Measurements from ENCODE around the gene NPC2. TPM values are rescaled to one million over a fixed set of nuclear protein-coding genes. Genes with fewer than 3 reads are reported as not detected.

NPC2 gene
- polyA plus RNA-seq, 1 donor from 2014 or later, result 46.8 TPM

DNA sequence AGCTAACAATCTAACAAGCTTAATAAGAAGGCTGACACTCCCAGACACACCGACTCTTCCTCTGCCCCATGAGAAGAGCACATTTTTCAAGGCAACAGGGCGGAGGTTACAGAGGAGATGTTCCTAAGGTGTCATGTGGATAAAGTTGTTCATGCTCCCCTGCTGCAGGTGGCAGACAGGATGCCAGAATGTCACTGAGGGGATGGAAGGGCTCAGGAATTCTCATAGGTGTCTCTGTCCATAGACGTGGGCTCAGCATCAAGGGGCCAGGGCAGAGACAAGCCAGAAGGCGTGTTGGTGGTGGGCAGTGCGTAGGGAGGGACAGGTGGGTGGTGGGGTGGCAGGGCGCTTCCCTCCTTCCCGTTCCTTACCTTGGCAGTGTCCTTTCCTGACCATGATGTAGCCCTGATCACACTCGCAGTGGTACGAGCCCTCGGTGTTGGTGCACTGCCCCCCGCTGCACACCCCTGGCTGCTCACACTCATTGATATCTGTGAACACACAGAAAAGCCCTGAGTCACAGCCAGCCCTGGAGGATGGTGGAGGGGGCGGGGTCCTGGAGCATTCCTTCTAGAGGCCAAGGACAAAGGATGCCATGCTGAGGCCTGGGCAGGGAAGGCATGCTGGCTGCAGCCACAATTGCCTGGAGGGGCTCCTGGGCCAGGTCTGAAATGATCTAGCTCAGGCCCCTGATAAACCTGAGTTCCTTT lies 23.5 kb upstream of the NPC2 start:
- Histone ChIP-seq H3K27ac (ENCODE audit: low read length) (no peak overlapping the region), H3K9me3 (ENCODE audit: low read length) (no peaks in the 10 kb centered on the region), H3K36me3 (ENCODE audit: insufficient read depth, low read length) (no peaks in the 10 kb centered on the region), H3K27me3 (ENCODE audit: insufficient read depth, low read depth, low read length) (no peaks in the 10 kb centered on the region), H4K20me1 (ENCODE audit: insufficient read depth) (no peaks in the 10 kb centered on the region), H3K9me2 (ENCODE audit: insufficient read depth, low read length) (no peaks in the 10 kb centered on the region), H2AFZ (ENCODE audit: low read depth, low read length) (no peak overlapping the region), H3K9ac (ENCODE audit: low read length) (no peak overlapping the region), H3F3A (ENCODE audit: insufficient read depth, low read length, poor library complexity, severe bottlenecking) (no peaks in the 10 kb centered on the region), H3K79me2 (replicated peaks; ENCODE audit: insufficient read depth, low read length) (no peaks in the 10 kb centered on the region), H3K4me2 (ENCODE audit: low read length) (no peak overlapping the region), H3K4me3 (ENCODE audit: low read length) (no peak overlapping the region)
- no peak for TF ChIP-seq TAF1 (IDR thresholded peaks at IDR 0.05; ENCODE audit: low read depth)
- TF ChIP-seq EP300 (conservative IDR thresholded peaks at IDR 0.05; ENCODE audit: poor library complexity, severe bottlenecking), result no peak
- TF ChIP-seq SMC3 (conservative IDR thresholded peaks at IDR 0.05; ENCODE audit: poor library complexity), result no peak
- no peak for TF ChIP-seq MXI1 (conservative IDR thresholded peaks at IDR 0.05; ENCODE audit: poor library complexity, severe bottlenecking)
- TF ChIP-seq, protein P1, sequence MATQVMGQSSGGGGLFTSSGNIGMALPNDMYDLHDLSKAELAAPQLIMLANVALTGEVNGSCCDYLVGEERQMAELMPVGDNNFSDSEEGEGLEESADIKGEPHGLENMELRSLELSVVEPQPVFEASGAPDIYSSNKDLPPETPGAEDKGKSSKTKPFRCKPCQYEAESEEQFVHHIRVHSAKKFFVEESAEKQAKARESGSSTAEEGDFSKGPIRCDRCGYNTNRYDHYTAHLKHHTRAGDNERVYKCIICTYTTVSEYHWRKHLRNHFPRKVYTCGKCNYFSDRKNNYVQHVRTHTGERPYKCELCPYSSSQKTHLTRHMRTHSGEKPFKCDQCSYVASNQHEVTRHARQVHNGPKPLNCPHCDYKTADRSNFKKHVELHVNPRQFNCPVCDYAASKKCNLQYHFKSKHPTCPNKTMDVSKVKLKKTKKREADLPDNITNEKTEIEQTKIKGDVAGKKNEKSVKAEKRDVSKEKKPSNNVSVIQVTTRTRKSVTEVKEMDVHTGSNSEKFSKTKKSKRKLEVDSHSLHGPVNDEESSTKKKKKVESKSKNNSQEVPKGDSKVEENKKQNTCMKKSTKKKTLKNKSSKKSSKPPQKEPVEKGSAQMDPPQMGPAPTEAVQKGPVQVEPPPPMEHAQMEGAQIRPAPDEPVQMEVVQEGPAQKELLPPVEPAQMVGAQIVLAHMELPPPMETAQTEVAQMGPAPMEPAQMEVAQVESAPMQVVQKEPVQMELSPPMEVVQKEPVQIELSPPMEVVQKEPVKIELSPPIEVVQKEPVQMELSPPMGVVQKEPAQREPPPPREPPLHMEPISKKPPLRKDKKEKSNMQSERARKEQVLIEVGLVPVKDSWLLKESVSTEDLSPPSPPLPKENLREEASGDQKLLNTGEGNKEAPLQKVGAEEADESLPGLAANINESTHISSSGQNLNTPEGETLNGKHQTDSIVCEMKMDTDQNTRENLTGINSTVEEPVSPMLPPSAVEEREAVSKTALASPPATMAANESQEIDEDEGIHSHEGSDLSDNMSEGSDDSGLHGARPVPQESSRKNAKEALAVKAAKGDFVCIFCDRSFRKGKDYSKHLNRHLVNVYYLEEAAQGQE (IDR thresholded peaks at IDR 0.05; ENCODE audit: borderline replicate concordance), result no peak
- no peak for TF ChIP-seq EZH2 (IDR thresholded peaks at IDR 0.05; ENCODE audit: borderline replicate concordance, insufficient read depth, low read length, poor library complexity, severe bottlenecking)
- no peak for TF ChIP-seq POLR2AphosphoS5 (IDR thresholded peaks at IDR 0.05)
- TF ChIP-seq, protein P2, sequence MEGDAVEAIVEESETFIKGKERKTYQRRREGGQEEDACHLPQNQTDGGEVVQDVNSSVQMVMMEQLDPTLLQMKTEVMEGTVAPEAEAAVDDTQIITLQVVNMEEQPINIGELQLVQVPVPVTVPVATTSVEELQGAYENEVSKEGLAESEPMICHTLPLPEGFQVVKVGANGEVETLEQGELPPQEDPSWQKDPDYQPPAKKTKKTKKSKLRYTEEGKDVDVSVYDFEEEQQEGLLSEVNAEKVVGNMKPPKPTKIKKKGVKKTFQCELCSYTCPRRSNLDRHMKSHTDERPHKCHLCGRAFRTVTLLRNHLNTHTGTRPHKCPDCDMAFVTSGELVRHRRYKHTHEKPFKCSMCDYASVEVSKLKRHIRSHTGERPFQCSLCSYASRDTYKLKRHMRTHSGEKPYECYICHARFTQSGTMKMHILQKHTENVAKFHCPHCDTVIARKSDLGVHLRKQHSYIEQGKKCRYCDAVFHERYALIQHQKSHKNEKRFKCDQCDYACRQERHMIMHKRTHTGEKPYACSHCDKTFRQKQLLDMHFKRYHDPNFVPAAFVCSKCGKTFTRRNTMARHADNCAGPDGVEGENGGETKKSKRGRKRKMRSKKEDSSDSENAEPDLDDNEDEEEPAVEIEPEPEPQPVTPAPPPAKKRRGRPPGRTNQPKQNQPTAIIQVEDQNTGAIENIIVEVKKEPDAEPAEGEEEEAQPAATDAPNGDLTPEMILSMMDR (IDR thresholded peaks at IDR 0.05; ENCODE audit: poor library complexity, severe bottlenecking), result no peak
- TF ChIP-seq RAD21 (conservative IDR thresholded peaks at IDR 0.05), result no peak

DNA sequence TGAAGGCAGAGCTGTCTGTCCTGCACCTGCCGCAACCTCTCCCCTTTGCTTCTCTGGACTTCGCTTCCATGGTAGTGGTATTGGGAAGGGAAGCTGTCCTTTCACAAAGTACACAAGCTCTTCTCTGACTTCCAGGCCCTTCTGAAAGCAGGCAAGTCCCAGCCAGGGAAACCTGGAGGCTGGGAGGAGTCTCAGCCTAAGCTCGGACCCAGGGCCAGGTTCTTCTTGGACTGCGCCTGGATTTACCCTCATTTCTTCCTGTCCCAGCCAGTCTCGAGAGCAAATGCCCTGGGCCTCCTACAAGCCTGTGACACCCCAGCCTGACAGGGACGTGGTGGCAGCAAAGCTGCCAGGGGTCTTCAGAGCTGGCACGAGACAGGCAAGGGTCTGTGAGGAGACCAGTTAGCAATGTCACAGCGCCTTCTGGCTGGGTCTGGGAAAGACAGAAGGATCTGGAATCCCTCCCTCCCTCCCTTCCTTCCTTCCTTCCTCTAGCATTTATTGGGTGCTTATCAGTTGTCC lies 22.8 kb upstream of the NPC2 start:
- no peak overlapping the region for H3K9ac ChIP-seq (ENCODE audit: low read length)
- H3K4me2 ChIP-seq (ENCODE audit: low read length), result no peak overlapping the region
- no peak overlapping the region for H2AFZ ChIP-seq (ENCODE audit: low read depth, low read length)
- H3K79me2 ChIP-seq (replicated peaks; ENCODE audit: insufficient read depth, low read length), result no peaks in the 10 kb centered on the region
- TF ChIP-seq SMC3 (conservative IDR thresholded peaks at IDR 0.05; ENCODE audit: poor library complexity) (no peak), EP300 (conservative IDR thresholded peaks at IDR 0.05; ENCODE audit: poor library complexity, severe bottlenecking) (no peak), MXI1 (conservative IDR thresholded peaks at IDR 0.05; ENCODE audit: poor library complexity, severe bottlenecking) (no peak), POLR2AphosphoS5 (IDR thresholded peaks at IDR 0.05) (no peak)
- TF ChIP-seq, protein P1 (IDR thresholded peaks at IDR 0.05; ENCODE audit: borderline replicate concordance), result no peak
- H3K27ac ChIP-seq (ENCODE audit: low read length), result no peak overlapping the region
- H3K9me2 ChIP-seq (ENCODE audit: insufficient read depth, low read length), result no peaks in the 10 kb centered on the region
- no peaks in the 10 kb centered on the region for H3K36me3 ChIP-seq (ENCODE audit: insufficient read depth, low read length)
- no peak overlapping the region for H3K4me3 ChIP-seq (ENCODE audit: low read length)
- H3F3A ChIP-seq (ENCODE audit: insufficient read depth, low read length, poor library complexity, severe bottlenecking), result no peaks in the 10 kb centered on the region
- no peaks in the 10 kb centered on the region for H3K27me3 ChIP-seq (ENCODE audit: insufficient read depth, low read depth, low read length)
- no peaks in the 10 kb centered on the region for H4K20me1 ChIP-seq (ENCODE audit: insufficient read depth)
- H3K9me3 ChIP-seq (ENCODE audit: low read length), result no peaks in the 10 kb centered on the region

Data from neural cell (in vitro differentiated cells).